HFFc6 (cell line): ENCODE results near the gene EPC1. TPM values are rescaled to one million over a fixed set of nuclear protein-coding genes. Genes with fewer than 3 reads are reported as not detected.
A peak's percentile ranks its signal among the peaks of the same experiment; 100 is the strongest.
"Not testable (repeated sequence)": the region's sequence is repeated elsewhere in the genome, so short reads cannot be mapped to it uniquely, and the experiment has no call there.

Experiments
- DNase-seq: peaks from one replicate; pipeline ENCODE4 v3.0.0-alpha.2; 2018
- H3K27ac Mint-ChIP-seq: 2 replicates; pipeline ENCODE4 v1.8.0; 2020; ENCODE audit warnings: mild to moderate bottlenecking, mixed read lengths
- H3K27me3 Mint-ChIP-seq: 2 replicates; pipeline ENCODE4 v1.8.0; 2021; ENCODE audit warnings: mild to moderate bottlenecking, moderate library complexity, mixed read lengths; ENCODE audit not compliant: insufficient read depth
- H3K36me3 Mint-ChIP-seq: 2 replicates; pipeline ENCODE4 v1.8.0; 2021; ENCODE audit warnings: low read depth, mixed read lengths
- H3K4me1 Mint-ChIP-seq: 2 replicates; pipeline ENCODE4 v1.8.0; 2020; ENCODE audit warnings: low read depth, mixed read lengths
- H3K4me3 Mint-ChIP-seq: 2 replicates; pipeline ENCODE4 v1.8.0; 2020; ENCODE audit warnings: mild to moderate bottlenecking, moderate library complexity, mixed read lengths
- H3K9me3 Mint-ChIP-seq: 2 replicates; pipeline ENCODE4 v1.8.0; 2020; ENCODE audit warnings: mild to moderate bottlenecking, mixed read lengths
- CTCF ChIP-seq: fragments of 200-600 bp; sonication (generic); IDR thresholded peaks from 2 replicates; pipeline ENCODE4 v1.5.0; 2021; ENCODE audit warnings: antibody characterized with exemption, mild to moderate bottlenecking
- long read RNA-seq: library from polyadenylated mRNA; unstranded; transcript quantifications from one replicate; pipeline ENCODE4 v2.0.0, GENCODE V29; 2019
- total RNA-seq, 6 experiments: library from RNA; stranded (reverse); fragmentation: NEBNext Ultra II Directional; extraction: Animal tissue kit (Norgen Biotek cat#: 25700); gene quantifications; 2 replicates in 1 of 6; 3 replicates in 5 of 6; pipeline ENCODE4 v1.2.3, GENCODE V29; 2021

Gene EPC1
- total RNA-seq, result 10 to 100 TPM; 16.5 to 19.3 (median 17.5) TPM
- long read RNA-seq, full-length matches to known transcripts, result 3 of 11 reads
- long read RNA-seq, partial matches to known transcripts, result 7 of 11 reads
- long read RNA-seq, other reads (novel, unspliced or antisense), result 1 of 11 reads

DNA sequence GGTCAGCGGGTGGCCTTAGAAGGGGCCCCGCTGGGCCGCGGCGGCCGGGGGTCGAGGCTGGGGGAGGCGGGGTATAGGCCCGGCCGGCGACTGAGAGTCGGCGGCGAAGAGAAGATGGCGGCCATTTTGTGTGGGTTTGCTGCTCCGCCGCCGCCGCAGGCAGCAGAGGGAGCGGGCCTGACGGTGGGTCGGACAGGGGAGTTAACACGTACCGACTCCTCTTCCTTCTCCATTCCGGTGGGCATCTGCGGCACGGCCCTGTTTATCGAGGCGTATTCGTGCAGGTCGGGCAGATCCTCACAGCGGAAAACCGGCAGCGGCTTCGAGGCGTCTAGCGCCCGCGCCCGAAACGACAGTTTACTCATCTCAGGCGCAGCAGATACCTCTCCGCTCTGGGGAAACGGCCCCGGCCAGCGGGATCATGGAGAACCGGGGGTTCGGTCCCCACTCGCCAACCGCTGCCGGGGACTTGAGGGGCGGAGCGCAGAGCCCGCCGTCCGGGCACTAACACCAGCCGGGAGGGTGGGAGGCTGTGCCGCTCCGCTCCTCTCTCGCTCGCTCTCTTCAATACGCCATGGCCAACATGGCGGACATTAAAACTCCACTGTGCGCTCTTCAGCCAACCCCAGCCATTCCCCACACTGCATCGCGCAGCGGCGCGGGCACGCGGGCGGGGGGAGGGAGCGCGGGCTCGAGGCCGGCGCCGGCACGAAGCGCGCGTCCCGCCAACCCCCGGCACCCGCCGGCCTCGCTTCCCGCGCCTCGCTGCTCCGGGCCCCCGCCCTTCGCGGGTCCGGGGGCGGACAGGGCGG is at the start of gene EPC1:
Gene EPC1, minus strand, starts transcription at position 608 of the 812 bp plus-strand sequence. Its CDS starts 243 bp downstream, at position 365.
- DNase-seq, result peak; percentile 75
- H3K27me3 Mint-ChIP-seq, result no peaks in the 10 kb centered on the region; the same call in 1 of the 2 replicates

GRCh38 chr10:32393911-32394310 is 47.0 kb upstream of the EPC1 start:
- DNase-seq, result no peak
- H3K4me1 Mint-ChIP-seq, result no peaks in the 10 kb centered on the region
- TF ChIP-seq CTCF, result no peak
- H3K9me3 Mint-ChIP-seq, result no peaks in the 10 kb centered on the region
- H3K27ac Mint-ChIP-seq, result no peak overlapping the region
- no peak overlapping the region for H3K4me3 Mint-ChIP-seq
- no peaks in the 10 kb centered on the region for H3K36me3 Mint-ChIP-seq
- H3K27me3 Mint-ChIP-seq, result peaks cover 3% of the 10 kb centered on the region; the same call in 1 of the 2 replicates

More for the DNA sequence above, at the start of gene EPC1:
- no peak; the same call in 1 of the 2 replicates for TF ChIP-seq CTCF
- H3K27ac Mint-ChIP-seq, result peak within 1 kb of the TSS; percentile 100
- peak within 1 kb of the TSS; percentile 97 for H3K4me3 Mint-ChIP-seq
- peaks cover 10% of the 10 kb centered on the region; the same call in 1 of the 2 replicates for H3K36me3 Mint-ChIP-seq
- peaks cover 40% of the 10 kb centered on the region for H3K4me1 Mint-ChIP-seq
- no peaks in the 10 kb centered on the region for H3K9me3 Mint-ChIP-seq

GRCh38 chr10:32392284-32392683 is 45.3 kb upstream of the EPC1 start:
- not testable (repeated sequence) for H3K9me3 Mint-ChIP-seq, H3K36me3 Mint-ChIP-seq, H3K4me1 Mint-ChIP-seq, H3K27ac Mint-ChIP-seq, H3K27me3 Mint-ChIP-seq, H3K4me3 Mint-ChIP-seq, DNase-seq

GRCh38 chr10:32390193-32390592 is 43.2 kb upstream of the EPC1 start:
- Mint-ChIP-seq H3K9me3 (no peaks in the 10 kb centered on the region), H3K27ac (no peak overlapping the region), H3K27me3 (no peaks in the 10 kb centered on the region; the same call in 1 of the 2 replicates), H3K4me1 (peaks cover 11% of the 10 kb centered on the region), H3K36me3 (no peaks in the 10 kb centered on the region), H3K4me3 (no peak overlapping the region)
- DNase-seq, result no peak
- no peak for TF ChIP-seq CTCF

- no peak for TF ChIP-seq CTCF
Observed at GRCh38 chr10:32388258-32389027, 41.5 kb upstream of the EPC1 start.

More at GRCh38 chr10:32388258-32389027, 41.5 kb upstream of the EPC1 start:
- no peaks in the 10 kb centered on the region for H3K36me3 Mint-ChIP-seq
- H3K9me3 Mint-ChIP-seq, result no peaks in the 10 kb centered on the region
- H3K4me1 Mint-ChIP-seq, result peaks cover 11% of the 10 kb centered on the region
- H3K4me3 Mint-ChIP-seq, result no peak overlapping the region
- H3K27ac Mint-ChIP-seq, result no peak overlapping the region
- no peaks in the 10 kb centered on the region; the same call in 1 of the 2 replicates for H3K27me3 Mint-ChIP-seq
- no peak for DNase-seq
